Measurements from ENCODE around the gene B3GAT3.
"Not testable (repeated sequence)": the region's sequence is repeated elsewhere in the genome, so short reads cannot be mapped to it uniquely, and the experiment has no call there.

B3GAT3 gene

GRCh38 chr11:62575156-62575555, 46.6 kb downstream of the B3GAT3 start:
- no peak for DNase-seq

DNA sequence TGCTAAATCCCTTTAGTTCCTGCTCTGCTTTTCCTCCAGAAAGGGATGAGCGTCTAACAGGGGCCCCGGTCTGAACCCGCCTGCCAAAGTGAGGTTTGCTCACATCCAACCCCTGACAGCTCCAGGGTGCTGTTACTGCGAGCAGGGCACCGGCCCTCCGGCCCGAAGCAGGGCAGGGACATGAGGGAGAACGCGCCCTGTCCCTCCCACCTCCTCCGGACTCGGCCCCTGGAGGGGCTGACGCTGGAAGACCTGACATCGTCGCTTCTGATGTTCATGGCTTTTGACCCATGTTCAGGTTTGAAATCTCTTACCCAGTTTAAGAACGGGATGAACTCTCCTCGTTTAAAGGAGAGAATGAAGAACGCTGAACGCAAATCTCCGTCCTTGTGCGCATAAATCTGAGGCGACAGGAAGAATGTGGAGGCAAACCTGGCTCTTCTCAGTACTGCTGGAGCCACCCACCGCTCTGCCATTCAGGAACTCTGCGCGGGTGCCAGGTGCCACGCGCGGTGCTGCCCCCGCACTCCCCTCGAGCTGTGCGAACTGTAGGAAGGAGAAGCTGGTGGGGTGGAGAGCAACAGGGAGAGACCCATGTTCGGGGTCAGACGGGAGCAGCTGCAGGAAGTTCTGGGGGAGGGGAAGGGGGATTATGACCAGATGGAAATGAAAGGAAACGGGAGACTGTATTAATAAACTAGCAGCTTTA, 47.3 kb downstream of the B3GAT3 start:
- DNase-seq: no peak

GRCh38 chr11:62573592-62574362, 48.0 kb downstream of the B3GAT3 start, which contains the start of gene EEF1G:
EEF1G (minus strand) TSS chr11:62573891; CDS start chr11:62573842, 49 bp downstream.
- peak; percentile 98 for DNase-seq

DNA sequence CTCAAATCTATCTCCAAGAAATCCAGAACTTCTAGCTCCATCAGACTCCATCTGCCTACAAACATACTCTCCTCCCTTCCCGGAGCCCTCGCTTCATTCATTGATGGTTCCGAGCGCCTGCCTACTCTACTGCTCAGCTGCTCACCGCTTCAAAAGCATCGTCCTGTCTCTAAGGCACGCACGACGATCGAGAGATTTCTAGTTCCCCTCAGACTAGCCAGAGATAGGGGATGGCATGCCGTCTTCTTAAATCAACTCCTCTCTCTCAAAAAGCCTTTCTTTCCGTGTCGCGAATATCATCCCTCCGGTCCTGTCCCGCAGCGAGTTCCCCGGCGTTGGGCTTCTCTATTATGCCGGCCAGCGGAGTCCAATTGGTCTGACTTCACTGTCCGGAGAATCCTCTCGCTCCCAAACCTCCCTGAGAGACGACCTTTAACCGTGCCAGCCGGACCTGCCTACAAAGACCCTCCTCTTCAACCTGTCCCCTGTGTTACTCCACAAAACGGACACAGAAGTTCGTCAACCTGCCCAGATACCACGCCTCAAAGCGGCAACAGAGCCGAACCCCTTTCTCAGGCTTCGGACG, 48.7 kb downstream of the B3GAT3 start:
- no peak for DNase-seq

- DNase-seq: no peak
Observed at GRCh38 chr11:62572431-62572830, 49.4 kb downstream of the B3GAT3 start.

GRCh38 chr11:62571493-62571892, 50.3 kb downstream of the B3GAT3 start:
- not testable (repeated sequence) for DNase-seq

- not testable (repeated sequence) for DNase-seq
Observed at GRCh38 chr11:62570903-62571302, 50.9 kb downstream of the B3GAT3 start.

GRCh38 chr11:62569611-62570010, 52.2 kb downstream of the B3GAT3 start:
- no peak for DNase-seq

- DNase-seq: no peak
Observed at GRCh38 chr11:62567018-62567633, 54.7 kb downstream of the B3GAT3 start.

GRCh38 chr11:62566247-62566646, 55.5 kb downstream of the B3GAT3 start:
- no peak for DNase-seq
